Esophagus muscularis mucosa (tissue), 4 donors: Measurements from ENCODE around the gene HIRA.

Experiments used
- CTCF ChIP-seq, 3 experiments: fragments of 200-600 bp in 2 of 3; fragments of 450-650 bp in 1 of 3; sonication (generic) in 2 of 3; IDR thresholded peaks; one replicate each; pipeline ENCODE4 v1.5.1; 2017 to 2019; ENCODE audit warnings: antibody characterized with exemption in 3 of 3, mild to moderate bottlenecking in 2 of 3, moderate library complexity in 1 of 3
- EP300 ChIP-seq: sonication (generic); formaldehyde crosslinking; IDR thresholded peaks from one replicate; pipeline ENCODE4 v1.6.1; 2017; ENCODE audit warnings: antibody characterized with exemption
- POLR2AphosphoS5 ChIP-seq, 2 donors: sonication (generic); formaldehyde crosslinking; IDR thresholded peaks; one replicate each; pipeline ENCODE4 v1.6.1; 2017; ENCODE audit warnings: antibody characterized with exemption in 2 of 2

DNA sequence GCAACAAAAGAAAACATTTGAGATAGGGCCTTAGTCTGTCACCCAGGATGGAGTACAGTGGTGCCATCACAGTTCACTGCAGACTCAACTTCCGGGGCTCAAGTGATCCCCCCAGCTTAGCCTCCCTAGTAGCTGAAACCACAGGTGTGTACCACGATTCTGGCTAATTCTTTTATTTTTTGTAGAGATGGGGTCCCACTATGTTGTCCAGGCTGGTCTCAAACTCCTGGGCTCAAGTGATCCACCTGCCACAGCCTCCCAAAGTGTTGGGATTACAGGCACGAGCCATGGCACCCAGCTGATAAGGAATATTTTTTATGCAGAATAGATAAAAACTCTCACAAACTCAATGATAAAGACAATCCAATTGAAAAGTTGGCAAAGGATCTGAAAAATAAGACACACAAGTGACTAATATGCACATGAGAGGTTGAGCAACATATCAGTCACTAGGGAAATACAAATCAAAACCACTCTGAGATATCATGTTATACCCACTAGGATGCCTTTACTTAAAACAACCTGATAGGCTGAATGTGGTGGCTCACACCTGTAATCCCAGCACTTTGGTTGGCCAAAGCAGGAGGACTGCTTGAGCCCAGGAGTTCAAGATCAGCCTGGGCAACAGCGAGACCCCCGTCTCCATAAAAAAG, 106.1 kb downstream of the HIRA start:
- no peak for TF ChIP-seq EP300
- no peak for TF ChIP-seq CTCF (IDR thresholded peaks at IDR 0.05)
- TF ChIP-seq POLR2AphosphoS5 (IDR thresholded peaks at IDR 0.05): no peak
